Muscle layer of colon (tissue), 2 donors: ENCODE data around the gene EDIL3.

Experiments used
- H3K27ac ChIP-seq: one replicate; pipeline ENCODE4 v1.7.0; 2013; ENCODE audit warnings: low read depth, mild to moderate bottlenecking, low read length, moderate library complexity
- H3K27me3 ChIP-seq, 2 donors: one replicate each; pipeline ENCODE4 v1.7.0; 2013; ENCODE audit warnings: low read length in 2 of 2, mild to moderate bottlenecking in 2 of 2; ENCODE audit not compliant: insufficient read depth in 2 of 2, control insufficient read depth in 1 of 2
- H3K36me3 ChIP-seq: one replicate; pipeline ENCODE4 v1.7.0; 2013; ENCODE audit warnings: mild to moderate bottlenecking, low read length; ENCODE audit not compliant: insufficient read depth
- H3K4me1 ChIP-seq: one replicate; pipeline ENCODE4 v1.7.0; 2013; ENCODE audit warnings: mild to moderate bottlenecking, low read length; ENCODE audit not compliant: insufficient read depth
- H3K4me3 ChIP-seq, 2 donors: one replicate each; pipeline ENCODE4 v1.7.0; 2013; ENCODE audit warnings: low read length in 2 of 2, low read depth in 1 of 2, mild to moderate bottlenecking in 1 of 2, moderate library complexity in 1 of 2
- H3K9ac ChIP-seq: one replicate; pipeline ENCODE4 v1.7.0; 2013; ENCODE audit warnings: low read length
- H3K9me3 ChIP-seq: one replicate; pipeline ENCODE4 v1.7.0; 2013; ENCODE audit warnings: mild to moderate bottlenecking, low read length
- donor health status: abdominal sarcoma.
- donor health status: Adenocarcinoma of cecum.

EDIL3 gene

GRCh38 chr5:84149094-84149493 is 235.6 kb downstream of the EDIL3 start:
- Histone ChIP-seq H3K4me3 (no peak overlapping the region), H3K4me1 (no peaks in the 10 kb centered on the region), H3K36me3 (no peaks in the 10 kb centered on the region), H3K27me3 (no peaks in the 10 kb centered on the region), H3K27ac (no peak overlapping the region), H3K9ac (no peak overlapping the region), H3K9me3 (no peaks in the 10 kb centered on the region)

- H3K4me1 ChIP-seq, result no peaks in the 10 kb centered on the region
- no peak overlapping the region for H3K4me3 ChIP-seq
- no peak overlapping the region for H3K27ac ChIP-seq
- no peak overlapping the region for H3K9ac ChIP-seq
- H3K27me3 ChIP-seq, result no peaks in the 10 kb centered on the region
- no peaks in the 10 kb centered on the region for H3K9me3 ChIP-seq
- no peaks in the 10 kb centered on the region for H3K36me3 ChIP-seq
Measured at GRCh38 chr5:84148651-84149050, 236.0 kb downstream of the EDIL3 start.

- H3K36me3 ChIP-seq, result no peaks in the 10 kb centered on the region
- no peak overlapping the region for H3K9ac ChIP-seq
- H3K27ac ChIP-seq, result no peak overlapping the region
- no peaks in the 10 kb centered on the region for H3K4me1 ChIP-seq
- no peak overlapping the region for H3K4me3 ChIP-seq
- no peaks in the 10 kb centered on the region for H3K27me3 ChIP-seq
- H3K9me3 ChIP-seq, result no peaks in the 10 kb centered on the region
Measured at GRCh38 chr5:84137541-84137940, 247.1 kb downstream of the EDIL3 start.

- no peak overlapping the region for H3K27ac ChIP-seq
- H3K9me3 ChIP-seq, result no peaks in the 10 kb centered on the region
- H3K36me3 ChIP-seq, result no peaks in the 10 kb centered on the region
- no peak overlapping the region for H3K9ac ChIP-seq
- no peaks in the 10 kb centered on the region for H3K4me1 ChIP-seq
- H3K4me3 ChIP-seq, result no peak overlapping the region
- no peaks in the 10 kb centered on the region for H3K27me3 ChIP-seq
Measured at GRCh38 chr5:84131372-84131771, 253.3 kb downstream of the EDIL3 start.

- Histone ChIP-seq H3K9ac (no peak overlapping the region), H3K27me3 (no peaks in the 10 kb centered on the region), H3K4me3 (no peak overlapping the region), H3K27ac (no peak overlapping the region), H3K4me1 (no peaks in the 10 kb centered on the region), H3K9me3 (no peaks in the 10 kb centered on the region), H3K36me3 (no peaks in the 10 kb centered on the region)
Measured at GRCh38 chr5:84130006-84130580, 254.6 kb downstream of the EDIL3 start.

GRCh38 chr5:84125216-84125615 is 259.5 kb downstream of the EDIL3 start:
- Histone ChIP-seq H3K4me1 (no peaks in the 10 kb centered on the region), H3K27me3 (no peaks in the 10 kb centered on the region), H3K36me3 (no peaks in the 10 kb centered on the region), H3K4me3 (no peak overlapping the region), H3K27ac (no peak overlapping the region), H3K9me3 (no peaks in the 10 kb centered on the region), H3K9ac (no peak overlapping the region)

GRCh38 chr5:84119252-84119651 is 265.4 kb downstream of the EDIL3 start:
- H3K9me3 ChIP-seq, result no peaks in the 10 kb centered on the region
- H3K27ac ChIP-seq, result no peak overlapping the region
- no peak overlapping the region for H3K9ac ChIP-seq
- H3K4me3 ChIP-seq, result no peak overlapping the region
- no peaks in the 10 kb centered on the region for H3K36me3 ChIP-seq
- H3K4me1 ChIP-seq, result peaks cover 4% of the 10 kb centered on the region
- H3K27me3 ChIP-seq, result no peaks in the 10 kb centered on the region

GRCh38 chr5:84118551-84118950 is 266.1 kb downstream of the EDIL3 start:
- no peak overlapping the region for H3K27ac ChIP-seq
- H3K9ac ChIP-seq, result no peak overlapping the region
- H3K4me1 ChIP-seq, result peaks cover 4% of the 10 kb centered on the region
- no peaks in the 10 kb centered on the region for H3K36me3 ChIP-seq
- no peak overlapping the region for H3K4me3 ChIP-seq
- H3K9me3 ChIP-seq, result no peaks in the 10 kb centered on the region
- no peaks in the 10 kb centered on the region for H3K27me3 ChIP-seq

GRCh38 chr5:84115727-84116126 is 269.0 kb downstream of the EDIL3 start:
- H3K9me3 ChIP-seq, result no peaks in the 10 kb centered on the region
- H3K27me3 ChIP-seq, result no peaks in the 10 kb centered on the region
- H3K36me3 ChIP-seq, result no peaks in the 10 kb centered on the region
- no peak overlapping the region for H3K4me3 ChIP-seq
- no peak overlapping the region for H3K27ac ChIP-seq
- H3K9ac ChIP-seq, result no peak overlapping the region
- peaks cover 4% of the 10 kb centered on the region for H3K4me1 ChIP-seq

GRCh38 chr5:84113246-84114105 is 271.2 kb downstream of the EDIL3 start:
- H3K9ac ChIP-seq, result no peak overlapping the region
- H3K4me1 ChIP-seq, result peaks cover 4% of the 10 kb centered on the region
- H3K36me3 ChIP-seq, result no peaks in the 10 kb centered on the region
- no peaks in the 10 kb centered on the region for H3K9me3 ChIP-seq
- H3K27ac ChIP-seq, result no peak overlapping the region
- no peaks in the 10 kb centered on the region for H3K27me3 ChIP-seq
- H3K4me3 ChIP-seq, result no peak overlapping the region

- Histone ChIP-seq H3K36me3 (no peaks in the 10 kb centered on the region), H3K9me3 (no peaks in the 10 kb centered on the region), H3K27ac (no peak overlapping the region), H3K4me3 (no peak overlapping the region), H3K27me3 (no peaks in the 10 kb centered on the region), H3K9ac (no peak overlapping the region), H3K4me1 (no peaks in the 10 kb centered on the region)
Measured at GRCh38 chr5:84092738-84093137, 291.9 kb downstream of the EDIL3 start.
